GM08714 (cell line): ENCODE data around the gene CTU1.

Source experiments
- H3K4me3 ChIP-seq: fragments of 200-500 bp; sonication (Bioruptor generic); 2 replicates; pipeline ENCODE4 v1.5.1; 2014; ENCODE audit warnings: mild to moderate bottlenecking, low read length, inconsistent platforms
- ZNF274 ChIP-seq: IDR thresholded peaks from 2 replicates; pipeline ENCODE4 v1.6.1; 2012; ENCODE audit warnings: mild to moderate bottlenecking, low read depth, low read length

Gene CTU1

GRCh38 chr19:51102991-51103390, 5.2 kb downstream of the CTU1 start:
- TF ChIP-seq ZNF274 = no peak
- H3K4me3 ChIP-seq = no peak overlapping the region

GRCh38 chr19:51101171-51101865, 6.9 kb downstream of the CTU1 start:
- TF ChIP-seq ZNF274 = no peak
- H3K4me3 ChIP-seq = no peak overlapping the region

- H3K4me3 ChIP-seq = no peak overlapping the region
- no peak for TF ChIP-seq ZNF274
These were observed 7.6 kb downstream of the CTU1 start for GRCh38 chr19:51100601-51101000.

GRCh38 chr19:51099047-51099382, 9.2 kb downstream of the CTU1 start:
- H3K4me3 ChIP-seq = no peak overlapping the region

GRCh38 chr19:51098365-51099046, 9.7 kb downstream of the CTU1 start:
- no peak overlapping the region for H3K4me3 ChIP-seq

More at GRCh38 chr19:51099047-51099382, 9.2 kb downstream of the CTU1 start:
- TF ChIP-seq ZNF274 = no peak

GRCh38 chr19:51097796-51098195, 10.4 kb downstream of the CTU1 start:
- TF ChIP-seq ZNF274 = no peak
- no peak overlapping the region for H3K4me3 ChIP-seq

More at GRCh38 chr19:51098365-51099046, 9.7 kb downstream of the CTU1 start:
- TF ChIP-seq ZNF274 = no peak

GRCh38 chr19:51097166-51097738, 11.0 kb downstream of the CTU1 start:
- TF ChIP-seq ZNF274 = no peak
- H3K4me3 ChIP-seq = no peak overlapping the region

GRCh38 chr19:51096473-51097165, 11.6 kb downstream of the CTU1 start:
- TF ChIP-seq ZNF274 = no peak

GRCh38 chr19:51094696-51095279, 13.4 kb downstream of the CTU1 start:
- H3K4me3 ChIP-seq = no peak overlapping the region
- TF ChIP-seq ZNF274 = no peak

More at GRCh38 chr19:51096473-51097165, 11.6 kb downstream of the CTU1 start:
- H3K4me3 ChIP-seq = no peak overlapping the region

- no peak for TF ChIP-seq ZNF274
- no peak overlapping the region for H3K4me3 ChIP-seq
These were observed 14.5 kb downstream of the CTU1 start for GRCh38 chr19:51093510-51094345.

- no peak for TF ChIP-seq ZNF274
- no peak overlapping the region for H3K4me3 ChIP-seq
These were observed 15.1 kb downstream of the CTU1 start for GRCh38 chr19:51093101-51093500.

GRCh38 chr19:51091895-51092873, 16.0 kb downstream of the CTU1 start:
- no peak for TF ChIP-seq ZNF274
- H3K4me3 ChIP-seq = no peak overlapping the region
